H1 (cell line): ENCODE results near the gene PERCC1. TPM values are rescaled to one million over a fixed set of nuclear protein-coding genes. Genes with fewer than 3 reads are reported as not detected.
A peak's percentile ranks its signal among the peaks of the same experiment; 100 is the strongest.

Experiments used
- CTCF ChIA-PET: fragments of 300-600 bp; sonication (Branson Sonifier 250); formaldehyde crosslinking; loops from one replicate; lab custom pipeline; 2021; ENCODE audit not compliant: partially characterized antibody; lab: Charles Lee
- POLR2A ChIA-PET: fragments of 300-600 bp; sonication (Branson Sonifier 250); formaldehyde crosslinking; loops from one replicate; lab custom pipeline; 2021; ENCODE audit warnings: inconsistent platforms; ENCODE audit not compliant: partially characterized antibody; lab: Charles Lee
- DNase-seq, 2 experiments: peaks; one replicate each; pipeline versions ENCODE4 v3.0.0 to v3.0.0-alpha.2; 2010 to 2022; ENCODE audit warnings: low spot score in 2 of 2, low read depth in 1 of 2, mixed read lengths in 1 of 2
- FAIRE-seq: peaks from 2 replicates; lab custom pipeline; 2011; peaks lifted over from hg19 to GRCh38; lab: Jason Lieb, UNC
- H2AFZ ChIP-seq: 2 replicates; pipeline ENCODE4 v1.8.1; 2012; ENCODE audit warnings: low read length, inconsistent platforms
- H2AK5ac ChIP-seq: 2 replicates; pipeline ENCODE4 v1.6.1; 2013; ENCODE audit warnings: low read depth, low read length
- H2BK120ac ChIP-seq: replicated peaks from 2 replicates; pipeline ENCODE3; 2013; ENCODE audit warnings: low read depth, low read length, inconsistent platforms
- H2BK12ac ChIP-seq: 2 replicates; pipeline ENCODE4 v1.6.1; 2013; ENCODE audit warnings: low read depth, low read length
- H2BK15ac ChIP-seq: 2 replicates; pipeline ENCODE4 v1.6.1; 2013; ENCODE audit warnings: low read length
- H2BK20ac ChIP-seq: 2 replicates; pipeline ENCODE4 v1.6.1; 2013; ENCODE audit warnings: low read length
- H2BK5ac ChIP-seq: 2 replicates; pipeline ENCODE4 v1.6.1; 2013; ENCODE audit warnings: low read depth, low read length
- H3K14ac ChIP-seq: 2 replicates; pipeline ENCODE4 v1.6.1; 2013; ENCODE audit warnings: inconsistent platforms; ENCODE audit not compliant: insufficient read length
- H3K18ac ChIP-seq: 2 replicates; pipeline ENCODE4 v1.6.1; 2013; ENCODE audit warnings: low read length; ENCODE audit errors: extremely low read depth
- H3K23ac ChIP-seq: 2 replicates; pipeline ENCODE4 v1.6.1; 2013; ENCODE audit warnings: inconsistent platforms; ENCODE audit not compliant: insufficient read length
- H3K23me2 ChIP-seq: 2 replicates; pipeline ENCODE4 v1.6.1; 2013; ENCODE audit warnings: low read depth, low read length
- H3K27ac ChIP-seq: 2 replicates; pipeline ENCODE4 v1.6.1; 2011; ENCODE audit warnings: low read depth, low read length, inconsistent platforms
- H3K27me3 ChIP-seq, 4 experiments: replicated peaks in 1 of 4; 1 replicate in 1 of 4; 2 replicates in 3 of 4; pipeline versions ENCODE4 v1.6.1 to v1.8.1; 2011 to 2013; ENCODE audit warnings: low read length in 3 of 4, mild to moderate bottlenecking in 3 of 4, inconsistent platforms in 2 of 4, mixed read lengths in 2 of 4, moderate library complexity in 1 of 4; ENCODE audit not compliant: control insufficient read depth in 3 of 4, insufficient read depth in 3 of 4; ENCODE audit errors: extremely low read depth in 1 of 4
- H3K36me3 ChIP-seq, 4 experiments: 2 replicates each; pipeline versions ENCODE4 v1.6.1 to v1.8.1; 2011 to 2013; ENCODE audit warnings: mild to moderate bottlenecking in 4 of 4, low read length in 3 of 4, moderate library complexity in 2 of 4, control low read depth in 1 of 4, inconsistent platforms in 1 of 4; ENCODE audit not compliant: insufficient read depth in 4 of 4, control insufficient read depth in 2 of 4
- H3K4ac ChIP-seq: replicated peaks from 2 replicates; pipeline ENCODE3; 2013; ENCODE audit warnings: low read length, low read depth, mixed read lengths, inconsistent platforms; ENCODE audit not compliant: insufficient read length
- H3K4me1 ChIP-seq, 4 experiments: replicated peaks in 1 of 4; 1 replicate in 1 of 4; 2 replicates in 3 of 4; pipeline versions ENCODE4 v1.6.1 to v1.8.1; 2011 to 2013; ENCODE audit warnings: low read length in 3 of 4, inconsistent platforms in 2 of 4, mixed read lengths in 1 of 4; ENCODE audit not compliant: insufficient read depth in 4 of 4, control insufficient read depth in 3 of 4
- H3K4me2 ChIP-seq, 2 experiments: 2 replicates each; pipeline versions ENCODE4 v1.6.1 to v1.8.1; 2011 to 2013; ENCODE audit warnings: low read depth in 2 of 2, low read length in 2 of 2, control low read depth in 1 of 2, inconsistent platforms in 1 of 2, mild to moderate bottlenecking in 1 of 2; ENCODE audit not compliant: insufficient read depth in 1 of 2
- H3K4me3 ChIP-seq, 4 experiments: fragments of 200-600, 300-600 bp in 1 of 4; sonication (generic), shearing (Covaris generic), sonication (Bioruptor Twin) in 1 of 4; 2 replicates each; pipeline versions ENCODE4 v1.5.1 to v1.8.1; 2011 to 2016; ENCODE audit warnings: low read length in 4 of 4, low read depth in 3 of 4, control low read depth in 2 of 4, inconsistent platforms in 2 of 4, mild to moderate bottlenecking in 2 of 4, mixed read lengths in 1 of 4, moderate library complexity in 1 of 4; ENCODE audit not compliant: insufficient read depth in 2 of 4; ENCODE audit errors: extremely low read depth in 1 of 4
- H3K56ac ChIP-seq: replicated peaks from 2 replicates; pipeline ENCODE3; 2013; ENCODE audit warnings: low read depth, mild to moderate bottlenecking, mixed read lengths, low read length, inconsistent platforms; ENCODE audit not compliant: insufficient read length
- H3K79me1 ChIP-seq: 2 replicates; pipeline ENCODE4 v1.6.1; 2013; ENCODE audit warnings: low read depth, low read length, control low read depth
- H3K79me2 ChIP-seq, 2 experiments: 2 replicates each; pipeline versions ENCODE4 v1.6.1 to v1.8.1; 2012 to 2013; ENCODE audit warnings: low read length in 2 of 2, mild to moderate bottlenecking in 2 of 2, inconsistent platforms in 1 of 2; ENCODE audit not compliant: insufficient read depth in 2 of 2, control insufficient read depth in 1 of 2
- H3K9ac ChIP-seq, 4 experiments: replicated peaks in 1 of 4; 1 replicate in 1 of 4; 2 replicates in 3 of 4; pipeline versions ENCODE4 v1.6.1 to v1.8.1; 2011 to 2013; ENCODE audit warnings: low read depth in 3 of 4, low read length in 3 of 4, control low read depth in 2 of 4, mild to moderate bottlenecking in 2 of 4, moderate library complexity in 2 of 4, inconsistent platforms in 1 of 4; ENCODE audit errors: extremely low read depth in 1 of 4
- H3K9me3 ChIP-seq, 2 experiments: 2 replicates each; pipeline versions ENCODE4 v1.6.1 to v1.8.1; 2012 to 2013; ENCODE audit warnings: mild to moderate bottlenecking in 2 of 2, moderate library complexity in 2 of 2, control low read depth in 1 of 2, inconsistent platforms in 1 of 2, low read depth in 1 of 2, low read length in 1 of 2, mixed read lengths in 1 of 2; ENCODE audit not compliant: insufficient read depth in 2 of 2
- H4K20me1 ChIP-seq, 2 experiments: replicated peaks in 1 of 2; 2 replicates each; pipeline versions ENCODE3 to v1.8.1; 2011 to 2013; ENCODE audit warnings: inconsistent platforms in 2 of 2, low read length in 2 of 2, mild to moderate bottlenecking in 1 of 2; ENCODE audit not compliant: insufficient read depth in 2 of 2, control insufficient read depth in 1 of 2
- H4K5ac ChIP-seq: 2 replicates; pipeline ENCODE4 v1.6.1; 2013; ENCODE audit warnings: low read length, low read depth, mixed read lengths, inconsistent platforms; ENCODE audit not compliant: insufficient read length
- H4K8ac ChIP-seq: 2 replicates; pipeline ENCODE4 v1.8.0; 2013; ENCODE audit warnings: mild to moderate bottlenecking, moderate library complexity, low read length, inconsistent platforms; ENCODE audit not compliant: insufficient read depth; ENCODE audit errors: extremely low read depth
- H4K91ac ChIP-seq: replicated peaks from 2 replicates; pipeline ENCODE3; 2013; ENCODE audit warnings: low read length, mixed read lengths, inconsistent platforms; ENCODE audit not compliant: insufficient read length
- ASH2L ChIP-seq: fragments of 200-600, 300-600 bp; sonication (generic); IDR thresholded peaks from one replicate; pipeline ENCODE4 v1.7.1; 2017; ENCODE audit warnings: low read length
- BACH1 ChIP-seq: IDR thresholded peaks from 2 replicates; pipeline ENCODE4 v1.6.1; 2012; ENCODE audit warnings: low read length, improper control_type of control experiment
- BRCA1 ChIP-seq: IDR thresholded peaks from 2 replicates; pipeline ENCODE4 v1.6.1; 2012; ENCODE audit warnings: low read depth, low read length, improper control_type of control experiment
- CHD1 ChIP-seq: IDR thresholded peaks from 2 replicates; pipeline ENCODE4 v1.6.1; 2012; ENCODE audit warnings: low read depth, low read length, improper control_type of control experiment
- CTBP2 ChIP-seq: IDR thresholded peaks from 2 replicates; pipeline ENCODE4 v1.7.0; 2011; ENCODE audit warnings: borderline replicate concordance, mild to moderate bottlenecking, moderate library complexity, mixed read lengths, low read length; ENCODE audit not compliant: insufficient read depth, insufficient read length
- JUN ChIP-seq: IDR thresholded peaks from 2 replicates; pipeline ENCODE4 v1.6.1; 2011; ENCODE audit warnings: low read depth, mild to moderate bottlenecking, improper control_type of control experiment, low read length
- POU5F1 ChIP-seq: IDR thresholded peaks from 2 replicates; pipeline ENCODE4 v1.6.1; 2011; ENCODE audit warnings: low read depth, mild to moderate bottlenecking, low read length, moderate library complexity
- RNF2 ChIP-seq: fragments of 200-900, 300-1000 bp; sonication (generic); IDR thresholded peaks from 2 replicates; pipeline ENCODE4 v1.7.1; 2016; ENCODE audit warnings: borderline replicate concordance, low read depth, mild to moderate bottlenecking, antibody characterized with exemption, low read length; ENCODE audit not compliant: poor library complexity, severe bottlenecking; ENCODE audit errors: missing control alignments
- RXRA ChIP-seq: IDR thresholded peaks from 2 replicates; pipeline ENCODE4 v1.6.1; 2011; ENCODE audit warnings: low read depth, mild to moderate bottlenecking, low read length, moderate library complexity; ENCODE audit not compliant: insufficient read depth
- SIRT6 ChIP-seq: IDR thresholded peaks from one replicate; pipeline ENCODE4 v1.7.1; 2012; ENCODE audit warnings: low read length, inconsistent platforms
- TAF7 ChIP-seq: optimal IDR thresholded peaks from 2 replicates; pipeline ENCODE3; 2011; ENCODE audit warnings: low read depth, mild to moderate bottlenecking, inconsistent platforms, low read length, moderate library complexity, borderline replicate concordance
- WGBS, 2 experiments: shearing (Covaris generic) in 1 of 2; methylation state at CpG; one replicate each; pipeline versions ENCODE4 v1.1.6 to v1.1.7; 2013 to 2015; ENCODE audit warnings: low lambda C conversion rate in 2 of 2, mixed read lengths in 2 of 2, inconsistent platforms in 1 of 2, low coverage in 1 of 2, missing lambda C conversion rate in 1 of 2; ENCODE audit not compliant: insufficient replicate concordance in 2 of 2, insufficient coverage in 1 of 2, insufficient read length in 1 of 2; ENCODE audit errors: extremely low coverage in 1 of 2, missing lambda C conversion rate in 1 of 2; 5-methylcytosine and 5-hydroxymethylcytosine counted together
- polyA plus RNA-seq, 7 experiments: library from polyadenylated mRNA; depleted of rRNA in 3 of 7; stranded (reverse) in 5 of 7; unstranded in 2 of 7; fragments of >200 nt in 5 of 7; fragments of 200-250 nt in 2 of 7; gene quantifications; 1 replicate in 5 of 7; 2 replicates in 1 of 7; 4 replicates in 1 of 7; pipeline versions ENCODE4 v1.2.1 to v1.2.3, GENCODE V29; 2011 to 2013; ENCODE audit warnings: missing spikeins in 2 of 7, mixed read lengths in 2 of 7
- total RNA-seq: library from RNA; stranded (reverse); fragmentation: NEBNext Ultra II Directional; extraction: Animal tissue kit (Norgen Biotek cat#: 25700); gene quantifications from 2 replicates; pipeline ENCODE4 v1.2.1, GENCODE V29; 2021
- TF ChIP-seq, protein P1 (sequence below): IDR thresholded peaks from 2 replicates; pipeline ENCODE4 v1.6.1; 2011; ENCODE audit warnings: low read depth, mild to moderate bottlenecking, low read length; ENCODE audit not compliant: insufficient read depth

The PERCC1 gene
- total and polyA plus RNA-seq, 2 of the 8 experiments (the other 6 are each of a cell fraction or from before 2014, with no cell fraction given): not detected

DNA sequence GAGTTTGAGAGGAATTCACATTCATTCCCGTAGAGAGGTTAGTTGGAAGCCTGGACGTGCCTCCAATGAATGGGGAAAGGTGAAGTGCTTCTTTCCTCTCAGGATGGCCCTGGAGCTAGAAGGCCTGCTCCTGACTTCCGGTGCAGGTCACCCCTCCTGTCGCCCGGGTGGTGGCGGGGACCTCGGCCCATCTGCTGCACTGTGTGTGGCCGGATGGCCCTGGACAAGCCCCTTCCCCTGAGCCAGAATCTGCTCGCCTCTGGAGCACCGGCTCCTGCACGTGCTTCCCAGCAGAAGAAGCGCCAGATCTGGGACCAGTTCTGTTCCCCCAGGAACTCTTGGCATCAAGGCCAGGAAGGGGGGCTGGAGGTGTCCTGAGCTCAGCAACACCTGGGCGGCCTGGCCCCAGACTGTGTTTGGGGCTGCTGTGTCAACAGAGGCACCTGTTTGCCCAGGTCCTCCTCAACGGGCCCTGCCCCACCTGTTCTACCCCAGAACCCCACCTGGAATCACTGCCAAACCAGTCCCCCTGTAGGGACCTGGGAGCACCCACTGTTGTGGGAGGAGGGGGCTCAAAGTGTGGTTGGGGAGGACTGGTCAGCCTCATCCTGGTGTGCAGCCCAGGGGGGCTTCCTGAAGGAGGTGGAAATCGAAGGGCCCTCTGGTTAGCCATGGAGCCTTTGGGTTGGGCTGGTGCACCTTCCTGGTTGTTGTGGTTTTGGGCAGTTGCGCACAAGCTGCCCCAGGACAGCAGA is 5.1 kb upstream of the PERCC1 start:
- ChIA-PET POLR2A (interaction anchor here (1.0 kb wide), 1 partner anchor 11 kb away, joined by 4 read pairs; the partner anchor contains the start of gene UNKL), CTCF (interaction anchor here (0.7 to 3.9 kb wide), 9 partner anchors 9 to 80 kb away, joined by 3 to 30 read pairs (median 4); partner anchors contain the start of gene CCDC154)
- H2BK20ac ChIP-seq: no peak overlapping the region
- H3K36me3 ChIP-seq: no peaks in the 10 kb centered on the region
- no peaks in the 10 kb centered on the region for H3K9me3 ChIP-seq
- no peak overlapping the region for H2BK5ac ChIP-seq
- H2AK5ac ChIP-seq: no peak overlapping the region
- DNase-seq (no peak), FAIRE-seq (no peak)
- no peaks in the 10 kb centered on the region for H3K79me2 ChIP-seq
- H3K79me1 ChIP-seq: no peaks in the 10 kb centered on the region
- H2BK120ac ChIP-seq: no peak overlapping the region
- H4K8ac ChIP-seq: no peak overlapping the region
- H3K4me3 ChIP-seq: no peak overlapping the region
- no peak overlapping the region for H3K23ac ChIP-seq
- H3K4me1 ChIP-seq: no peaks in the 10 kb centered on the region; a peak in 2 of 7 replicates
- no peak overlapping the region for H3K18ac ChIP-seq
- no peak overlapping the region for H3K4ac ChIP-seq
- H3K23me2 ChIP-seq: peaks cover 3% of the 10 kb centered on the region; the same call in 1 of the 2 replicates
- H3K27me3 ChIP-seq: no peaks in the 10 kb centered on the region
- no peaks in the 10 kb centered on the region for H4K20me1 ChIP-seq
- H3K56ac ChIP-seq: no peak overlapping the region
- no peak overlapping the region for H4K91ac ChIP-seq
- no peak overlapping the region for H3K14ac ChIP-seq
- H2BK15ac ChIP-seq: no peak overlapping the region
- H2BK12ac ChIP-seq: peak overlapping the region; percentile 14; the same call in 1 of the 2 replicates
- H3K4me2 ChIP-seq: no peak overlapping the region
- WGBS, 2 experiments: 89% methylated on average over 16 of the region's 16 CpGs; no CpG with 5 or more reads in 1 of the 2 experiments
- H2AFZ ChIP-seq: no peak overlapping the region
- no peak overlapping the region for H3K27ac ChIP-seq
- no peak overlapping the region for H4K5ac ChIP-seq
- no peak overlapping the region for H3K9ac ChIP-seq
- TF ChIP-seq RNF2 (no peak), SIRT6 (no peak), RXRA (no peak), JUN (no peak), CTBP2 (no peak), BRCA1 (no peak), TAF7 (no peak), ASH2L (no peak), CHD1 (no peak), POU5F1 (no peak), BACH1 (no peak)
- TF ChIP-seq, protein P1, sequence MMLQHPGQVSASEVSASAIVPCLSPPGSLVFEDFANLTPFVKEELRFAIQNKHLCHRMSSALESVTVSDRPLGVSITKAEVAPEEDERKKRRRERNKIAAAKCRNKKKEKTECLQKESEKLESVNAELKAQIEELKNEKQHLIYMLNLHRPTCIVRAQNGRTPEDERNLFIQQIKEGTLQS: no peak
